GM12801 (cell line): ENCODE results near the gene SPIRE1.

Source experiments
- CTCF ChIP-seq: IDR thresholded peaks from one replicate; pipeline ENCODE4 v1.5.1; 2011; ENCODE audit warnings: control low read depth; ENCODE audit not compliant: insufficient read length; ENCODE audit errors: extremely low read depth

Gene SPIRE1

DNA sequence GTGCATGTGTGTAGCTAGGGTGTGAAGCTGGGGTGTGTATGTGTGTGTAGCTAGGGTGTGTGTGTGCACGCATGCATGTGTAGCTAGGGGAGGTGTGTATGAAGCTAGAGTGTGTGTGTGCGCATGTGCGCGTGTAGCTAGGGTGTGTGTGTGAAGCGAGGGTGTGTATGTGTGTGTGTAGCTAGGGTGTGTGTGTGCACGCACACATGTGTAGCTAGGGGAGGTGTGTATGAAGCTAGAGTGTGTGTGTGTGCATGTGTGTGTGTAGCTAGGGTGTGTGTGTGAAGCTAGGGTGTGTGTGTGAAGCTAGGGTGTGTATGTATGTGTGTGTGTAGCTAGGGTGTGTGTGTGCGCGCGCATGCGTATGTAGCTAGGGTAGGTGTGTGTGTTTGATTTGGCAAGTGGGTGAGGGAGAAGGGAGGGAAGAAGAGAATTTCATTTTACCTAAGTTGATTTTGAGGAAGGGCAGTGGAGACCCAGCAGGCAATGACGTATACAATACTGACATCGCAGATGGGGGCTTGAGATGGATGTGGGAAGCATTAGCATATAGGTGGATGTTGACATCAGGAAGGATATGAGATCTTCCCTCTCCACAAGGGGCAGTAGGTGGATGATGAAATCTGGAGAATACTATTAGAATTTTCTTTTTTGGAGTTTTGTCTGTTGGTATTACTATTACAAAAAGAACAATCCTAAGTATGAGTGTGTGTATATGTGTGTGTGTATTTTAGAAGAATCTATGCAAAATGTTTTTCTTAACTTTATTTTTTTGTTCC, 179.4 kb downstream of the SPIRE1 start:
- no peak for TF ChIP-seq CTCF

GRCh38 chr18:12477606-12478005, 180.3 kb downstream of the SPIRE1 start:
- no peak for TF ChIP-seq CTCF

DNA sequence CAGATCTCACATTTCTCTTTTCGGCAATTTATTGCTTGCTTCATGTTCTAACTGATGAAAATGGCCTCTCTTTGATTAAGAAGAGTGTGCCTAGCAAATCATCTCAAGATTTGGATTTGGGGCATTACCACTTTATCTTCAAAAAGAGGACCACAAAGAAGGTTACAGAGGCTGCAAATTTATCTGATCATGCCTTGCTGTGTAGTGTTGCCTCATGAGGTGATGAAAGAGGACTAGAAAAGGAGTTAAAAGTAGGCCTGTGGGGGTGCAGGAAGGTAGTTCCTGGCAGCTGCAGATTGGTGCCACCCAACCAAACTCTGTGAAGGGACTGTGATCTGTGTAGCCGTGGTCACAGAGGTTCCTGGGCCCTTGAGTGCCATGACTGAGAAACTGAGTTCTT, 181.0 kb downstream of the SPIRE1 start:
- no peak for TF ChIP-seq CTCF

- TF ChIP-seq CTCF = no peak
These were observed 183.0 kb downstream of the SPIRE1 start for GRCh38 chr18:12474876-12475275.

DNA sequence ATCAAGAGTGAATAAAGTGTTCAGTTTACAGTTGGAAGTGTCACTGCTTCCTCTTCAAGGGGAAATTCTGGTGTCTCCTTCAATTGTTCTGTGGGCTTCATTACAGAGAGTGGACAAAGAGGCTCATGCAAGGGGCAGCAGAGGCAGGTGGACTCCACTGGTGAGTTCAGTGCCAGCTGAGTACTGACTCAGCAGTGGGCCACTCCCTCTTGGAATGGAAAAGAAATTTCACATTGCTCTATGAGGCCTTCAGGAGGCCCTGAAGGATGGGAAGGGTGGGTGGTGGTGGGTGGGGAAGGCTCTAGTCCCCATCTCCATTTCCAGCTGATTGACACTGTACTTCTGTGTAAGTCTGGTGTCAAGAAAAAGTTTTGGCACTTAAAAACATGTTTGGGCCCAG, 183.8 kb downstream of the SPIRE1 start:
- no peak for TF ChIP-seq CTCF

- no peak for TF ChIP-seq CTCF
These were observed 187.4 kb downstream of the SPIRE1 start for GRCh38 chr18:12470382-12471075.

DNA sequence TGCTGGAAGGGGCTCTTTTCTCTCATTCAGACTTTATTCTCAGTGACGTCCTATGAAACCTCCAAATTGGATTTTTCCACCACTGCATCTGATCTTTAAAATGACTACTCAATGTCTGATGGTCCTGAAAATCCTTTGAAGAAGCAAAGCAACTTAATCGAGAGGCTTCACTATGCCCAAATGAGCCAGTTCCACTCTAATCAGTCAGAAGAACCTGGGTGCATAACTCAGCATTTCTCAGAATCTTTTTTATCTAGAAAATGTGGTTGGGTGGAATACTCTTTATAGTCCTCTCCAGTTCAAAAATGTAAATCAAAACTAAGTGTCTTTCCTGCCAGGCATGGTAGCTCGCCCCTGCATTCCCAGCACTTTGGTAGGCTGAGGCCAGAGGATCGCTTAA, 189.5 kb downstream of the SPIRE1 start:
- TF ChIP-seq CTCF = no peak
